Heart right ventricle (tissue), 16 donors: ENCODE measurements around the gene CR2. TPM values are rescaled to one million over a fixed set of nuclear protein-coding genes. Genes with fewer than 3 reads are reported as not detected.
"Not testable (repeated sequence)": the region's sequence is repeated elsewhere in the genome, so short reads cannot be mapped to it uniquely, and the experiment has no call there.

Experiments used
- ATAC-seq, 8 donors: fragments of 200-7000 bp; cut with Tn5 transposase; one replicate each; pipeline ENCODE4 v1.9.1; 2020; ENCODE audit warnings: mild to moderate bottlenecking in 8 of 8, moderate library complexity in 8 of 8, moderate number of reproducible peaks in 1 of 8
- DNase-seq, 2 donors: peaks; one replicate each; pipeline ENCODE4 v3.0.0-alpha.2; 2020
- H3K27ac ChIP-seq, 10 donors: fragments of 200-600 bp; sonication (generic) in 2 of 10; one replicate each; pipeline versions ENCODE4 v1.5.0 to v1.8.0; 2020 to 2022; ENCODE audit warnings: mild to moderate bottlenecking in 3 of 10
- H3K27me3 ChIP-seq, 7 donors: fragments of 200-600 bp; one replicate each; pipeline ENCODE4 v1.8.0; 2021 to 2022; ENCODE audit warnings: mild to moderate bottlenecking in 2 of 7
- H3K36me3 ChIP-seq, 9 donors: fragments of 200-600 bp; sonication (generic) in 1 of 9; one replicate each; pipeline versions ENCODE4 v1.5.0 to v1.8.0; 2020 to 2022; ENCODE audit warnings: mild to moderate bottlenecking in 2 of 9
- H3K4me1 ChIP-seq, 9 donors: fragments of 200-600 bp; sonication (generic) in 1 of 9; one replicate each; pipeline versions ENCODE4 v1.5.0 to v1.8.0; 2020 to 2022; ENCODE audit warnings: mild to moderate bottlenecking in 4 of 9
- H3K4me3 ChIP-seq, 10 donors: fragments of 200-600 bp; sonication (generic) in 2 of 10; one replicate each; pipeline versions ENCODE4 v1.5.0 to v1.8.0; 2020 to 2022; ENCODE audit warnings: mild to moderate bottlenecking in 7 of 10, moderate library complexity in 2 of 10
- H3K9me3 ChIP-seq, 11 donors: fragments of 200-600 bp in 10 of 11; sonication (generic) in 2 of 11; one replicate each; pipeline versions ENCODE4 v1.5.0 to v1.8.0; 2013 to 2022; ENCODE audit warnings: mild to moderate bottlenecking in 2 of 11, control low read depth in 1 of 11, moderate library complexity in 1 of 11
- WGBS, 2 donors: extraction: QIAGEN DNeasy Blood & Tissue Kit; methylation state at CpG; one replicate each; pipeline ENCODE4 v1.1.7; 2013; ENCODE audit warnings: inconsistent platforms in 1 of 2; 5-methylcytosine and 5-hydroxymethylcytosine counted together
- intact Hi-C, 10 donors: fragments of 100-400 bp; cut with DNase I; formaldehyde crosslinking; loops; one replicate each; pipeline versions ENCODE4 v1.11.1 to v1.14.2; 2022
- polyA plus RNA-seq, 2 donors: library from polyadenylated mRNA; stranded (reverse); fragments of 200-250 nt; gene quantifications; one replicate each; pipeline ENCODE4 v1.2.3, GENCODE V29; 2013
- total RNA-seq, 10 donors: library from RNA; stranded (reverse); fragmentation: NEBNext Ultra II Directional in 3 of 10; extraction: Animal tissue kit (Norgen Biotek cat#: 25700) in 3 of 10; gene quantifications; one replicate each; pipeline versions ENCODE4 v1.2.1 to v1.2.4, GENCODE V29; 2021 to 2023
- TF ChIP-seq, protein P1 (sequence below), 9 donors: fragments of 200-600 bp; sonication (generic) in 2 of 9; IDR thresholded peaks; one replicate each; pipeline versions ENCODE4 v1.5.0 to v1.8.0; 2021 to 2022; ENCODE audit warnings: antibody characterized with exemption in 9 of 9, mild to moderate bottlenecking in 5 of 9, moderate library complexity in 1 of 9
- donor health status: Arrhythmogenic right ventricular cardiomyopathy.
- donor health status: ischemic (EF 13 %, LVEDD 7.1; RV severe dilation, severe dysfunction).
- donor health status: healthy with polysubstance abuse.
- donor health status: DM: no; HTN: yes; CAD: no.
- donor health status: DM: no; HTN: no; CAD: no.
- donor health status: ischemic (EF 25% LVEDD 6.9; RV normal size, moderate dysfunction).
- donor health status: ischemic (EF 25% LVEDD 5.7; RV mildly dilated, moderate dysfunction).
- donor health status: healthy.
- donor health status: DM: yes; HTN: yes; CAD: no.
- donor health status: Ischemic cardiomyopathy.
- donor health status: ischemic (EF 35%, LVEDD 5.7; RV mildly dilated, moderate dysfunction).
- donor health status: nonischemic (EF 11% LVEDD 7.7; RV severe dilation, severe dysfunction).
- donor health status: DM: yes; HTN: yes; CAD: no.
- donor health status: PGD.
- donor health status: ischemic (EF 29% LVEDD 5.4; RV normal size, mild dysfunction).
- donor health status: nonischemic (EF 23%, LVEDD 6.1; RV moderate dilation, normal function).

The CR2 gene
- total and polyA plus RNA-seq, 12 donors, result 0.01 to 0.06 TPM; not detected in 10

- 75 to 79% methylated on average over 1 of the region's 1 CpG for WGBS, 2 donors
- DNase-seq (no peak), ATAC-seq (no peak)
- intact Hi-C loops, result no loop called here
- H3K9me3 ChIP-seq, result peaks cover 0 to 3% (median 0%) of the 10 kb centered on the region in 11 donors
- TF ChIP-seq, protein P1, sequence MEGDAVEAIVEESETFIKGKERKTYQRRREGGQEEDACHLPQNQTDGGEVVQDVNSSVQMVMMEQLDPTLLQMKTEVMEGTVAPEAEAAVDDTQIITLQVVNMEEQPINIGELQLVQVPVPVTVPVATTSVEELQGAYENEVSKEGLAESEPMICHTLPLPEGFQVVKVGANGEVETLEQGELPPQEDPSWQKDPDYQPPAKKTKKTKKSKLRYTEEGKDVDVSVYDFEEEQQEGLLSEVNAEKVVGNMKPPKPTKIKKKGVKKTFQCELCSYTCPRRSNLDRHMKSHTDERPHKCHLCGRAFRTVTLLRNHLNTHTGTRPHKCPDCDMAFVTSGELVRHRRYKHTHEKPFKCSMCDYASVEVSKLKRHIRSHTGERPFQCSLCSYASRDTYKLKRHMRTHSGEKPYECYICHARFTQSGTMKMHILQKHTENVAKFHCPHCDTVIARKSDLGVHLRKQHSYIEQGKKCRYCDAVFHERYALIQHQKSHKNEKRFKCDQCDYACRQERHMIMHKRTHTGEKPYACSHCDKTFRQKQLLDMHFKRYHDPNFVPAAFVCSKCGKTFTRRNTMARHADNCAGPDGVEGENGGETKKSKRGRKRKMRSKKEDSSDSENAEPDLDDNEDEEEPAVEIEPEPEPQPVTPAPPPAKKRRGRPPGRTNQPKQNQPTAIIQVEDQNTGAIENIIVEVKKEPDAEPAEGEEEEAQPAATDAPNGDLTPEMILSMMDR (IDR thresholded peaks at IDR 0.05), result no peak
- H3K4me1 ChIP-seq, result no peaks in the 10 kb centered on the region
- H3K4me3 ChIP-seq, result no peak overlapping the region
- H3K36me3 ChIP-seq, result no peaks in the 10 kb centered on the region
- H3K27me3 ChIP-seq, result peaks cover 0 to 16% (median 0%) of the 10 kb centered on the region in 7 donors
- no peak overlapping the region for H3K27ac ChIP-seq
Measured at GRCh38 chr1:207430602-207431001, 23.5 kb upstream of the CR2 start.

GRCh38 chr1:207431508-207431907 lies 22.6 kb upstream of the CR2 start:
- H3K9me3 ChIP-seq, result peaks cover 0 to 3% (median 0%) of the 10 kb centered on the region in 11 donors
- WGBS, 2 donors, result 93 to 97% methylated on average over 2 of the region's 2 CpGs
- TF ChIP-seq, protein P1 (IDR thresholded peaks at IDR 0.05), result no peak

DNA sequence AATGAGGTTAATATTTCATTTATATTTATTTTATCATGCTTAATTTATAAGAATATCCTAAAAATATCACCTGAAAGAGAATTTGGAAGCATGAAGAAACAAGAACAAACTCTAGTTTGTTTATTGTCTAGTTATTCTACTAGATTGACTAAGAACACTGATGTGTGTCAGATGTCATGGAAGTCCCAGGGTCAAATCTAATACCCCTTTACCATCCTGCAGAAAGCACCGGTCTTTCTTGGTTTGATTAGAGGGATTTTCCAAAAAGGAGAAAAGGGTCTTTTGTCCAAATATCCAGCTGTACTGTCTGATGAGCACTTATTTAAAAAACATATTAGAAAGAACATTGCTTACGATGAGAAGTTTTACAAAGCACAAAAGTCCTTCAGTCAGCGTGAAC lies 20.7 kb upstream of the CR2 start:
- TF ChIP-seq, protein P1 (IDR thresholded peaks at IDR 0.05), result no peak
- intact Hi-C loops, result no loop called here
- no peaks in the 10 kb centered on the region for H3K4me1 ChIP-seq

More at GRCh38 chr1:207431508-207431907, 22.6 kb upstream of the CR2 start:
- ATAC-seq (no peak), DNase-seq (no peak)
- Histone ChIP-seq H3K27ac (no peak overlapping the region), H3K4me3 (no peak overlapping the region), H3K4me1 (no peaks in the 10 kb centered on the region), H3K36me3 (no peaks in the 10 kb centered on the region), H3K27me3 (peaks cover 0 to 20% (median 0%) of the 10 kb centered on the region in 7 donors)
- intact Hi-C loops, result no loop called here

DNA sequence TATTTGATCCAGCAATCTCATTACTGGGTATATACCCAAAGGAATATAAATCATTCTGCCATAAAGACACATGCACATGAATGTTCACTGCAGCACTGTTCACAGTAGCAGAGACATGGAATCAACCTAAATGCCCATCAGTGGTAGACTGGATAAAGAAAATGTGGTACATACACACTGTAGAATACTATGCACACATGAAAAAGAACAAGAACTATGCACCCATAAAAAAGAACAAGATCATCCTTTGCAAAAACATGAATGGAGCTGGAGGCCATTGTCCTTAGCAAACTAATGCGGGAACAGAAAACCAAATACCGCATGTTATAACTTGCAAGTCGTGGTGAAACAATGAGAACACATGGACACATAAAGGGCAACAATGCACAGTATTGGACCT lies 17.4 kb upstream of the CR2 start:
- peaks cover 0 to 12% (median 0%) of the 10 kb centered on the region in 7 donors for H3K27me3 ChIP-seq
- H3K4me1 ChIP-seq, H3K27ac ChIP-seq, H3K36me3 ChIP-seq, DNase-seq, intact Hi-C loops, H3K9me3 ChIP-seq, ATAC-seq, H3K4me3 ChIP-seq: not testable (repeated sequence)
- 89 to 90% methylated on average over 3 of the region's 3 CpGs for WGBS, 2 donors

More for the DNA sequence above, 20.7 kb upstream of the CR2 start:
- Histone ChIP-seq H3K27ac (no peak overlapping the region), H3K9me3 (no peaks in the 10 kb centered on the region), H3K27me3 (peaks cover 0 to 18% (median 0%) of the 10 kb centered on the region in 7 donors), H3K4me3 (no peak overlapping the region), H3K36me3 (no peaks in the 10 kb centered on the region)
- ATAC-seq, result no peak
- DNase-seq, result no peak
- WGBS, 2 donors, result 89 to 93% methylated on average over 3 of the region's 3 CpGs

- WGBS, 2 donors, result 86 to 87% methylated on average over 2 of the region's 2 CpGs
- intact Hi-C loops, result no loop called here
- TF ChIP-seq, protein P1 (IDR thresholded peaks at IDR 0.05), result no peak
- DNase-seq (no peak), ATAC-seq (no peak)
- Histone ChIP-seq H3K4me3 (no peak overlapping the region), H3K27me3 (peaks cover 0 to 4% (median 0%) of the 10 kb centered on the region in 7 donors), H3K36me3 (no peaks in the 10 kb centered on the region), H3K4me1 (no peaks in the 10 kb centered on the region), H3K27ac (no peak overlapping the region), H3K9me3 (no peaks in the 10 kb centered on the region)
Measured at GRCh38 chr1:207440626-207441025, 13.5 kb upstream of the CR2 start.
